GM23338 (cell line): ENCODE results near the gene FYN. TPM values are rescaled to one million over a fixed set of nuclear protein-coding genes. Genes with fewer than 3 reads are reported as not detected.

Experiments used
- ATAC-seq: fragments of 200-7000 bp; cut with Tn5 transposase; 3 replicates; pipeline ENCODE4 v1.9.1; 2020
- DNase-seq: peaks from one replicate; pipeline ENCODE4 v3.0.0-alpha.2; 2015; ENCODE audit warnings: low spot score
- H2AFZ ChIP-seq: fragments of 200-600 bp; sonication (generic); 2 replicates; pipeline ENCODE4 v1.8.0; 2016; ENCODE audit warnings: antibody characterized with exemption, mild to moderate bottlenecking, moderate library complexity
- H3F3A ChIP-seq: fragments of 200-600 bp; sonication (generic); replicated peaks from 2 replicates; pipeline ENCODE4 v1.8.0; 2017; ENCODE audit warnings: antibody characterized with exemption, mixed run types, low read depth
- H3K27ac ChIP-seq: fragments of 200-600 bp; sonication (generic); 2 replicates; pipeline ENCODE4 v1.6.1; 2016; ENCODE audit warnings: low read depth
- H3K27me3 ChIP-seq: fragments of 200-600 bp; sonication (generic); 2 replicates; pipeline ENCODE4 v1.8.0; 2016; ENCODE audit warnings: mild to moderate bottlenecking, mixed run types, moderate library complexity; ENCODE audit not compliant: insufficient read depth
- H3K36me3 ChIP-seq: fragments of 200-600 bp; sonication (generic); 2 replicates; pipeline ENCODE4 v1.8.0; 2016; ENCODE audit warnings: mild to moderate bottlenecking; ENCODE audit not compliant: insufficient read depth
- H3K4me1 ChIP-seq: fragments of 200-600 bp; sonication (generic); 2 replicates; pipeline ENCODE4 v1.8.0; 2016; ENCODE audit warnings: mild to moderate bottlenecking, moderate library complexity; ENCODE audit not compliant: insufficient read depth
- H3K4me2 ChIP-seq: fragments of 200-600 bp; sonication (generic); 2 replicates; pipeline ENCODE4 v1.7.1; 2017; ENCODE audit warnings: mixed run types
- H3K4me3 ChIP-seq: fragments of 200-600 bp; sonication (generic); 2 replicates; pipeline ENCODE4 v1.6.1; 2016; ENCODE audit warnings: mixed run types
- H3K79me2 ChIP-seq: fragments of 200-600 bp; sonication (generic); replicated peaks from 2 replicates; pipeline ENCODE4 v1.8.0; 2017; ENCODE audit warnings: mild to moderate bottlenecking; ENCODE audit not compliant: insufficient read depth
- H3K9me2 ChIP-seq: fragments of 200-600 bp; sonication (generic); 2 replicates; pipeline ENCODE4 v1.8.0; 2017; ENCODE audit not compliant: insufficient read depth
- H4K20me1 ChIP-seq: fragments of 200-600 bp; sonication (generic); replicated peaks from 2 replicates; pipeline ENCODE4 v1.8.0; 2017; ENCODE audit warnings: mild to moderate bottlenecking; ENCODE audit not compliant: insufficient read depth
- H3K27ac Mint-ChIP-seq: 2 replicates; pipeline ENCODE4 v1.8.0; 2020; ENCODE audit warnings: inconsistent platforms, mild to moderate bottlenecking, moderate library complexity, mixed read lengths
- H3K27me3 Mint-ChIP-seq: 3 replicates; pipeline ENCODE4 v1.8.0; 2022; ENCODE audit warnings: low read depth, mild to moderate bottlenecking, moderate library complexity, mixed read lengths, inconsistent platforms; ENCODE audit not compliant: insufficient read depth, poor library complexity
- H3K36me3 Mint-ChIP-seq: 3 replicates; pipeline ENCODE4 v1.8.0; 2021; ENCODE audit warnings: low read depth, mild to moderate bottlenecking, inconsistent platforms, moderate library complexity, mixed read lengths
- H3K4me1 Mint-ChIP-seq: 3 replicates; pipeline ENCODE4 v1.8.0; 2020; ENCODE audit warnings: mild to moderate bottlenecking, inconsistent platforms, mixed read lengths
- H3K4me3 Mint-ChIP-seq: 3 replicates; pipeline ENCODE4 v1.8.0; 2021; ENCODE audit warnings: moderate library complexity, mild to moderate bottlenecking, inconsistent platforms, mixed read lengths
- H3K9me3 Mint-ChIP-seq: 3 replicates; pipeline ENCODE4 v1.8.0; 2020; ENCODE audit warnings: moderate library complexity, mild to moderate bottlenecking, inconsistent platforms, mixed read lengths
- CREB1 ChIP-seq: fragments of 250-450 bp; sonication (Bioruptor Pico); IDR thresholded peaks from 2 replicates; pipeline ENCODE4 v1.5.0; 2020; ENCODE audit warnings: low read depth, mild to moderate bottlenecking, moderate library complexity
- EZH2 ChIP-seq: fragments of 200-600 bp; sonication (generic); IDR thresholded peaks from one replicate; pipeline ENCODE4 v1.8.0; 2017; ENCODE audit warnings: antibody characterized with exemption, mild to moderate bottlenecking, low read depth; ENCODE audit not compliant: unreplicated experiment
- EZH2phosphoT487 ChIP-seq: fragments of 200-600 bp; sonication (generic); IDR thresholded peaks from one replicate; pipeline ENCODE4 v1.8.1; 2018; ENCODE audit warnings: antibody characterized with exemption; ENCODE audit not compliant: unreplicated experiment
- JUNB ChIP-seq: IDR thresholded peaks from one replicate; pipeline ENCODE4 v1.6.1; 2016; ENCODE audit warnings: antibody characterized with exemption; ENCODE audit not compliant: unreplicated experiment
- POLR2AphosphoS5 ChIP-seq: IDR thresholded peaks from 2 replicates; pipeline ENCODE4 v1.6.1; 2016; ENCODE audit warnings: antibody characterized with exemption, low read depth
- STAT1 ChIP-seq: IDR thresholded peaks from one replicate; pipeline ENCODE4 v1.6.1; 2016; ENCODE audit warnings: antibody characterized with exemption; ENCODE audit not compliant: unreplicated experiment
- ZNF114 ChIP-seq: fragments of 250-450 bp; sonication (Bioruptor Pico); IDR thresholded peaks from 2 replicates; pipeline ENCODE4 v1.5.0; 2020; ENCODE audit warnings: mild to moderate bottlenecking, moderate library complexity
- ZNF331 ChIP-seq: fragments of 250-450 bp; sonication (Bioruptor Pico); IDR thresholded peaks from 2 replicates; pipeline ENCODE4 v1.5.0; 2020; ENCODE audit warnings: low read depth, mild to moderate bottlenecking, moderate library complexity
- polyA plus RNA-seq: library from polyadenylated mRNA; unstranded; fragments of >200 nt; fragmentation: Nextera tagmentation; extraction: Ambion mirVana; gene quantifications from 2 replicates; pipeline ENCODE4 v1.2.1, GENCODE V29; 2016
- total RNA-seq: library from RNA; depleted of rRNA; stranded (reverse); fragments of >200 nt; shearing (Covaris generic); gene quantifications from 2 replicates; pipeline ENCODE4 v1.2.3, GENCODE V29; 2014
- TF ChIP-seq, protein P1 (sequence below): IDR thresholded peaks from one replicate; pipeline ENCODE4 v1.6.1; 2018; ENCODE audit warnings: antibody characterized with exemption; ENCODE audit not compliant: unreplicated experiment
- TF ChIP-seq, protein P2 (sequence below): IDR thresholded peaks from 2 replicates; pipeline ENCODE4 v1.6.1; 2016; ENCODE audit warnings: antibody characterized with exemption
- TF ChIP-seq, protein P3 (sequence below), 2 experiments: fragments of 200-600 bp in 1 of 2; sonication (generic) in 1 of 2; conservative IDR thresholded peaks; 2 replicates each; pipeline versions ENCODE4 v1.5.1 to v1.6.1; 2016 to 2017; ENCODE audit warnings: antibody characterized with exemption in 2 of 2, low read depth in 2 of 2, mild to moderate bottlenecking in 2 of 2, moderate library complexity in 1 of 2
- TF ChIP-seq, protein P4 (sequence below): fragments of 250-450 bp; sonication (Bioruptor Pico); IDR thresholded peaks from 2 replicates; pipeline ENCODE4 v1.5.0; 2020; ENCODE audit warnings: mild to moderate bottlenecking, moderate library complexity

FYN gene
- total and polyA plus RNA-seq, 2 experiments from 2014 or later = 46.8 to 143 TPM

DNA sequence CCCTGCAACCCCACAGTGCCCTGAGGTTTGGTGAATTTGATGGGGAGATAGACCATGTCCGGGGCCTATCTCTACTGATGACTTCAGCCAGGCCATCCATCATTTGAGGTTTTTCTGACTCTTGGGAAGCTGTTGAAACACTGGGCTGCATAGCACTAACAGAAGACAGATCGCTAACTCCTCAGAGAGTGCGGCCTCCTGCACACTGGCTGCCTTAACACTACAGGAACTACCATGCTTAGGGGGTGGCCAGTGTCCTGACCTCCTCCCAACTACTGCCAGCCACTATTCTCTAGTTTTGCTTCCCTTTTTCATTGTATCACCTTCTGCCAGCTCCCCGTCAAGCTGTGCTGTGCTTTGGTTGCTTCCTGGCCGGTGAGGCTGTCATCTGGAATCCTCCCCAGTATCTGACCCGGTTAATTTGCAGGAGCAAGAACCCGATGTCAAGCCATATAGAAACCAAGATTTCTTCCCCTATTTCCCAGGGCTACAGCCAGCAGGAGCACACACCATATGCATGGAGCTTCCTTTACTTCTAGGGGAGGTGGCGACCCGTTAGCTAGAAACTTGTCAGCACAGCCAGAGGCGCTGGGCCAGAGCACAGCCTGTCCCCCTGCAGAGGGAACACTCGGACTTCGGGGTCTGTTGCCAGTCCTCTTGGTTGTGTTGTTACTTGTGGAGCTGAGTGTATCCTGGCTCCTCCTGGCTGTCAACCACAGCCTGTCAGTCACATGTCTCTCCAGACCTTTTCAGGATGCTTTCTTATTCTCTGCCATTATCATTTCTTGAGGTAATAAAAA is 210.3 kb downstream of the FYN start:
- H3K4me1 ChIP-seq = peaks cover 45% of the 10 kb centered on the region
- peaks cover 7% of the 10 kb centered on the region for H3K36me3 Mint-ChIP-seq
- no peaks in the 10 kb centered on the region for H4K20me1 ChIP-seq
- no peaks in the 10 kb centered on the region for H3K27me3 ChIP-seq
- peak overlapping the region; percentile 38; the same call in 1 of the 2 replicates for H3K4me3 ChIP-seq
- H3K79me2 ChIP-seq = no peaks in the 10 kb centered on the region
- peak overlapping the region; percentile 49; the same call in 1 of the 2 replicates for H3K27ac Mint-ChIP-seq
- TF ChIP-seq EZH2 (no peak), ZNF331 (CRISPR knock-in tag) (no peak), ZNF114 (CRISPR knock-in tag) (no peak), EZH2phosphoT487 (no peak), JUNB (no peak), STAT1 (no peak), CREB1 (CRISPR knock-in tag) (no peak), POLR2AphosphoS5 (no peak; the same call in 1 of the 2 replicates)
- TF ChIP-seq, protein P1, sequence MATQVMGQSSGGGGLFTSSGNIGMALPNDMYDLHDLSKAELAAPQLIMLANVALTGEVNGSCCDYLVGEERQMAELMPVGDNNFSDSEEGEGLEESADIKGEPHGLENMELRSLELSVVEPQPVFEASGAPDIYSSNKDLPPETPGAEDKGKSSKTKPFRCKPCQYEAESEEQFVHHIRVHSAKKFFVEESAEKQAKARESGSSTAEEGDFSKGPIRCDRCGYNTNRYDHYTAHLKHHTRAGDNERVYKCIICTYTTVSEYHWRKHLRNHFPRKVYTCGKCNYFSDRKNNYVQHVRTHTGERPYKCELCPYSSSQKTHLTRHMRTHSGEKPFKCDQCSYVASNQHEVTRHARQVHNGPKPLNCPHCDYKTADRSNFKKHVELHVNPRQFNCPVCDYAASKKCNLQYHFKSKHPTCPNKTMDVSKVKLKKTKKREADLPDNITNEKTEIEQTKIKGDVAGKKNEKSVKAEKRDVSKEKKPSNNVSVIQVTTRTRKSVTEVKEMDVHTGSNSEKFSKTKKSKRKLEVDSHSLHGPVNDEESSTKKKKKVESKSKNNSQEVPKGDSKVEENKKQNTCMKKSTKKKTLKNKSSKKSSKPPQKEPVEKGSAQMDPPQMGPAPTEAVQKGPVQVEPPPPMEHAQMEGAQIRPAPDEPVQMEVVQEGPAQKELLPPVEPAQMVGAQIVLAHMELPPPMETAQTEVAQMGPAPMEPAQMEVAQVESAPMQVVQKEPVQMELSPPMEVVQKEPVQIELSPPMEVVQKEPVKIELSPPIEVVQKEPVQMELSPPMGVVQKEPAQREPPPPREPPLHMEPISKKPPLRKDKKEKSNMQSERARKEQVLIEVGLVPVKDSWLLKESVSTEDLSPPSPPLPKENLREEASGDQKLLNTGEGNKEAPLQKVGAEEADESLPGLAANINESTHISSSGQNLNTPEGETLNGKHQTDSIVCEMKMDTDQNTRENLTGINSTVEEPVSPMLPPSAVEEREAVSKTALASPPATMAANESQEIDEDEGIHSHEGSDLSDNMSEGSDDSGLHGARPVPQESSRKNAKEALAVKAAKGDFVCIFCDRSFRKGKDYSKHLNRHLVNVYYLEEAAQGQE = no peak
- TF ChIP-seq, protein P2, sequence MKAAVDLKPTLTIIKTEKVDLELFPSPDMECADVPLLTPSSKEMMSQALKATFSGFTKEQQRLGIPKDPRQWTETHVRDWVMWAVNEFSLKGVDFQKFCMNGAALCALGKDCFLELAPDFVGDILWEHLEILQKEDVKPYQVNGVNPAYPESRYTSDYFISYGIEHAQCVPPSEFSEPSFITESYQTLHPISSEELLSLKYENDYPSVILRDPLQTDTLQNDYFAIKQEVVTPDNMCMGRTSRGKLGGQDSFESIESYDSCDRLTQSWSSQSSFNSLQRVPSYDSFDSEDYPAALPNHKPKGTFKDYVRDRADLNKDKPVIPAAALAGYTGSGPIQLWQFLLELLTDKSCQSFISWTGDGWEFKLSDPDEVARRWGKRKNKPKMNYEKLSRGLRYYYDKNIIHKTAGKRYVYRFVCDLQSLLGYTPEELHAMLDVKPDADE = no peak
- TF ChIP-seq, protein P3, sequence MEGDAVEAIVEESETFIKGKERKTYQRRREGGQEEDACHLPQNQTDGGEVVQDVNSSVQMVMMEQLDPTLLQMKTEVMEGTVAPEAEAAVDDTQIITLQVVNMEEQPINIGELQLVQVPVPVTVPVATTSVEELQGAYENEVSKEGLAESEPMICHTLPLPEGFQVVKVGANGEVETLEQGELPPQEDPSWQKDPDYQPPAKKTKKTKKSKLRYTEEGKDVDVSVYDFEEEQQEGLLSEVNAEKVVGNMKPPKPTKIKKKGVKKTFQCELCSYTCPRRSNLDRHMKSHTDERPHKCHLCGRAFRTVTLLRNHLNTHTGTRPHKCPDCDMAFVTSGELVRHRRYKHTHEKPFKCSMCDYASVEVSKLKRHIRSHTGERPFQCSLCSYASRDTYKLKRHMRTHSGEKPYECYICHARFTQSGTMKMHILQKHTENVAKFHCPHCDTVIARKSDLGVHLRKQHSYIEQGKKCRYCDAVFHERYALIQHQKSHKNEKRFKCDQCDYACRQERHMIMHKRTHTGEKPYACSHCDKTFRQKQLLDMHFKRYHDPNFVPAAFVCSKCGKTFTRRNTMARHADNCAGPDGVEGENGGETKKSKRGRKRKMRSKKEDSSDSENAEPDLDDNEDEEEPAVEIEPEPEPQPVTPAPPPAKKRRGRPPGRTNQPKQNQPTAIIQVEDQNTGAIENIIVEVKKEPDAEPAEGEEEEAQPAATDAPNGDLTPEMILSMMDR (conservative IDR thresholded peaks at IDR 0.05; ENCODE audit: low read depth in 2 of 2) = no peak
- TF ChIP-seq, protein P4, sequence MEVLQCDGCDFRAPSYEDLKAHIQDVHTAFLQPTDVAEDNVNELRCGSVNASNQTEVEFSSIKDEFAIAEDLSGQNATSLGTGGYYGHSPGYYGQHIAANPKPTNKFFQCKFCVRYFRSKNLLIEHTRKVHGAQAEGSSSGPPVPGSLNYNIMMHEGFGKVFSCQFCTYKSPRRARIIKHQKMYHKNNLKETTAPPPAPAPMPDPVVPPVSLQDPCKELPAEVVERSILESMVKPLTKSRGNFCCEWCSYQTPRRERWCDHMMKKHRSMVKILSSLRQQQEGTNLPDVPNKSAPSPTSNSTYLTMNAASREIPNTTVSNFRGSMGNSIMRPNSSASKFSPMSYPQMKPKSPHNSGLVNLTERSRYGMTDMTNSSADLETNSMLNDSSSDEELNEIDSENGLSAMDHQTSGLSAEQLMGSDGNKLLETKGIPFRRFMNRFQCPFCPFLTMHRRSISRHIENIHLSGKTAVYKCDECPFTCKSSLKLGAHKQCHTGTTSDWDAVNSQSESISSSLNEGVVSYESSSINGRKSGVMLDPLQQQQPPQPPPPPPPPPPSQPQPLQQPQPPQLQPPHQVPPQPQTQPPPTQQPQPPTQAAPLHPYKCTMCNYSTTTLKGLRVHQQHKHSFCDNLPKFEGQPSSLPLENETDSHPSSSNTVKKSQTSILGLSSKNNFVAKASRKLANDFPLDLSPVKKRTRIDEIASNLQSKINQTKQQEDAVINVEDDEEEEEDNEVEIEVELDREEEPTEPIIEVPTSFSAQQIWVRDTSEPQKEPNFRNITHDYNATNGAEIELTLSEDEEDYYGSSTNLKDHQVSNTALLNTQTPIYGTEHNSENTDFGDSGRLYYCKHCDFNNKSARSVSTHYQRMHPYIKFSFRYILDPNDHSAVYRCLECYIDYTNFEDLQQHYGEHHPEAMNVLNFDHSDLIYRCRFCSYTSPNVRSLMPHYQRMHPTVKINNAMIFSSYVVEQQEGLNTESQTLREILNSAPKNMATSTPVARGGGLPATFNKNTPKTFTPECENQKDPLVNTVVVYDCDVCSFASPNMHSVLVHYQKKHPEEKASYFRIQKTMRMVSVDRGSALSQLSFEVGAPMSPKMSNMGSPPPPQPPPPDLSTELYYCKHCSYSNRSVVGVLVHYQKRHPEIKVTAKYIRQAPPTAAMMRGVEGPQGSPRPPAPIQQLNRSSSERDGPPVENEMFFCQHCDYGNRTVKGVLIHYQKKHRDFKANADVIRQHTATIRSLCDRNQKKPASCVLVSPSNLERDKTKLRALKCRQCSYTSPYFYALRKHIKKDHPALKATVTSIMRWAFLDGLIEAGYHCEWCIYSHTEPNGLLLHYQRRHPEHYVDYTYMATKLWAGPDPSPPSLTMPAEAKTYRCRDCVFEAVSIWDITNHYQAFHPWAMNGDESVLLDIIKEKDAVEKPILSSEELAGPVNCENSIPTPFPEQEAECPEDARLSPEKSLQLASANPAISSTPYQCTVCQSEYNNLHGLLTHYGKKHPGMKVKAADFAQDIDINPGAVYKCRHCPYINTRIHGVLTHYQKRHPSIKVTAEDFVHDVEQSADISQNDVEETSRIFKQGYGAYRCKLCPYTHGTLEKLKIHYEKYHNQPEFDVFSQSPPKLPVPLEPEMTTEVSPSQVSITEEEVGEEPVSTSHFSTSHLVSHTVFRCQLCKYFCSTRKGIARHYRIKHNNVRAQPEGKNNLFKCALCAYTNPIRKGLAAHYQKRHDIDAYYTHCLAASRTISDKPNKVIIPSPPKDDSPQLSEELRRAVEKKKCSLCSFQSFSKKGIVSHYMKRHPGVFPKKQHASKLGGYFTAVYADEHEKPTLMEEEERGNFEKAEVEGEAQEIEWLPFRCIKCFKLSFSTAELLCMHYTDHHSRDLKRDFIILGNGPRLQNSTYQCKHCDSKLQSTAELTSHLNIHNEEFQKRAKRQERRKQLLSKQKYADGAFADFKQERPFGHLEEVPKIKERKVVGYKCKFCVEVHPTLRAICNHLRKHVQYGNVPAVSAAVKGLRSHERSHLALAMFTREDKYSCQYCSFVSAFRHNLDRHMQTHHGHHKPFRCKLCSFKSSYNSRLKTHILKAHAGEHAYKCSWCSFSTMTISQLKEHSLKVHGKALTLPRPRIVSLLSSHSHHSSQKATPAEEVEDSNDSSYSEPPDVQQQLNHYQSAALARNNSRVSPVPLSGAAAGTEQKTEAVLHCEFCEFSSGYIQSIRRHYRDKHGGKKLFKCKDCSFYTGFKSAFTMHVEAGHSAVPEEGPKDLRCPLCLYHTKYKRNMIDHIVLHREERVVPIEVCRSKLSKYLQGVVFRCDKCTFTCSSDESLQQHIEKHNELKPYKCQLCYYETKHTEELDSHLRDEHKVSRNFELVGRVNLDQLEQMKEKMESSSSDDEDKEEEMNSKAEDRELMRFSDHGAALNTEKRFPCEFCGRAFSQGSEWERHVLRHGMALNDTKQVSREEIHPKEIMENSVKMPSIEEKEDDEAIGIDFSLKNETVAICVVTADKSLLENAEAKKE (CRISPR knock-in tag) = no peak
- H3K4me1 Mint-ChIP-seq = peaks cover 55% of the 10 kb centered on the region
- no peak overlapping the region for H2AFZ ChIP-seq
- ATAC-seq (peak; percentile 21), DNase-seq (peak; percentile 41)
- H3K9me2 ChIP-seq = no peaks in the 10 kb centered on the region
- H3K9me3 Mint-ChIP-seq = no peaks in the 10 kb centered on the region; the same call in 2 of the 3 replicates
- H3K27me3 Mint-ChIP-seq = peaks cover 16% of the 10 kb centered on the region
- H3K4me2 ChIP-seq = peak overlapping the region; percentile 70
- H3K36me3 ChIP-seq = no peaks in the 10 kb centered on the region
- H3F3A ChIP-seq = peaks cover 17% of the 10 kb centered on the region
- peak overlapping the region; percentile 46 for H3K4me3 Mint-ChIP-seq
- 0 out of 2 replicates have a peak overlapping the region, but pooled peaks have one; percentile 48 for H3K27ac ChIP-seq
